Fibroblast of villous mesenchyme (primary cell): ENCODE results near the gene KIF5A. TPM values are rescaled to one million over a fixed set of nuclear protein-coding genes. Genes with fewer than 3 reads are reported as not detected.

Source experiments
- DNase-seq: peaks from one replicate; pipeline ENCODE4 v3.0.0-alpha.2; 2010; ENCODE audit warnings: low read depth
- H3K4me3 ChIP-seq: 2 replicates; pipeline ENCODE4 v1.5.1; 2011; ENCODE audit warnings: low read depth, mild to moderate bottlenecking, low read length
- total RNA-seq: library from RNA; depleted of rRNA; stranded (reverse); fragments of >200 nt; gene quantifications from 2 replicates; pipeline ENCODE4 v1.2.3, GENCODE V29; 2012
- TF ChIP-seq, protein P1 (sequence below): IDR thresholded peaks from 2 replicates; pipeline ENCODE4 v1.5.1; 2012; ENCODE audit warnings: low read depth, mild to moderate bottlenecking, low read length; ENCODE audit not compliant: insufficient read depth

Gene KIF5A
- total RNA-seq, 1 donor: 0.86 TPM

- H3K4me3 ChIP-seq: peak within 1 kb of the TSS; percentile 82
- DNase-seq: peak; percentile 53
- TF ChIP-seq, protein P1, sequence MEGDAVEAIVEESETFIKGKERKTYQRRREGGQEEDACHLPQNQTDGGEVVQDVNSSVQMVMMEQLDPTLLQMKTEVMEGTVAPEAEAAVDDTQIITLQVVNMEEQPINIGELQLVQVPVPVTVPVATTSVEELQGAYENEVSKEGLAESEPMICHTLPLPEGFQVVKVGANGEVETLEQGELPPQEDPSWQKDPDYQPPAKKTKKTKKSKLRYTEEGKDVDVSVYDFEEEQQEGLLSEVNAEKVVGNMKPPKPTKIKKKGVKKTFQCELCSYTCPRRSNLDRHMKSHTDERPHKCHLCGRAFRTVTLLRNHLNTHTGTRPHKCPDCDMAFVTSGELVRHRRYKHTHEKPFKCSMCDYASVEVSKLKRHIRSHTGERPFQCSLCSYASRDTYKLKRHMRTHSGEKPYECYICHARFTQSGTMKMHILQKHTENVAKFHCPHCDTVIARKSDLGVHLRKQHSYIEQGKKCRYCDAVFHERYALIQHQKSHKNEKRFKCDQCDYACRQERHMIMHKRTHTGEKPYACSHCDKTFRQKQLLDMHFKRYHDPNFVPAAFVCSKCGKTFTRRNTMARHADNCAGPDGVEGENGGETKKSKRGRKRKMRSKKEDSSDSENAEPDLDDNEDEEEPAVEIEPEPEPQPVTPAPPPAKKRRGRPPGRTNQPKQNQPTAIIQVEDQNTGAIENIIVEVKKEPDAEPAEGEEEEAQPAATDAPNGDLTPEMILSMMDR: no peak
Observed at GRCh38 chr12:57604454-57604991, 54.7 kb downstream of the KIF5A start, which contains the start of gene DTX3. DTX3 (plus strand) TSS chr12:57604824; CDS start chr12:57606518, 1,694 bp downstream.

DNA sequence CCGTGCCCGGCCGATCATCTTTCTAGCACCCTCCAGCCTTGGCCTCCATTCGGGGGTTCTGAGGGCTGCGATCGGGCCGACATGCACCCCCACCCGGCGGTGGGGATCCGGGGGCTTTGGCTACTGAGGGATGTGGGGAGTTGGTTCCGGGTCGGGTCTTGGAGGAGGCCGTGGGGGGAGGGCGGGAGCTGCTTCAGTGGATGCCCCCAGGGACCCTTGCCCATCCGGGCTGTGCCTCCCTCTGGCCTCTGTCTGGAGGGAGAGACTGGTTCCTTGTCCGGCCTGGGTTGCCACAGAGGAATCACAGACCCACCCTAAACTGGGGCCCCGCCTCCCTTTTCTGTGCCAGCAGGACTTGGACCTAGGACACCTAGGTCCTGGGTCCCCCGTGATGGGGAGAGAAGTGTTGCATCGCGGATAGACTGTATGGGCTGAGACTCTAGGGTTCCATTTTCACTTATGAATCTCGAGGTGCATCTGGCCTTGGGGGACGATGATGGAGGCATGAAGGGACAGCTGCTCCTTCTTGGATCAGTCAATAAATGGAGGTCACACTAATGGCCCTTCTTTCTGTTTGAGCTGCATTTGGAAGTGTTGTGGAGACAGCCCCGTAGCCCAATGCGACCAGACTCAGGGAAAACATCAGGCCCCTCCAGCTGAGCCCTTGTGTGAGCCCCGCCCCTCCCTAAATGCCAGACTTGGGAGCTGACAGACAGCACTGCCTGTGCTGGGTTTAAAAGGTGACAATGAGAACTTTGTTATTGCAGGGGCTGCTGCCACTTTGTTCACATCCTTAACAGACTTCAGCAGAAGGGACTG lies 55.4 kb downstream of the KIF5A start:
- TF ChIP-seq, protein P1: no peak
- no peak for DNase-seq
- H3K4me3 ChIP-seq: peak overlapping the region; percentile 82

DNA sequence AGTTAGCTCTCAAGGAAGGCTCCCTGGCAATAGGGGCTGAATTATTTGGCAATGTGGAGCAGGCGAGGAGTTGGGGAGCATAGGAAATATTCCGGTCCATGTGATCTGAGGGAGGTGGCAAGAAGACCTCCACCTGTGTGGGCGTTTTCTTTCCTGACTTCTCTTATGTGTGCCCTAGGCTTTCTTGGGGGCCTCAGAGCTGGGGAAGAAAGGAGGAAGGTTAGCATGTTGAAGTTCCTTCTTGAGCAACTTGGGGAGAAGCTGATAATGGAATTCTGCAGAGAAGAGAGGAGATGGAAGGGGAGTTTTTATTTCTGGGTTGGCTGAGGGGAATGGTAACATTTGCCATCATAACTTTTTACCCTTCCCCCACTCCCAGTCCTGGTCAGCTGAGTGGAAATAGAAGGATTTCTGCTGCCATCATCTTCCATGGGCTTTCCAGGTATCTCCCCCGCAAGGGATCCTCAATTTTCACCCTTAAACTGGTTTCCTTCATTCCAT lies 56.0 kb downstream of the KIF5A start:
- TF ChIP-seq, protein P1: no peak
- no peak for DNase-seq
- H3K4me3 ChIP-seq: peak overlapping the region; percentile 82

GRCh38 chr12:57606399-57606798 lies 56.6 kb downstream of the KIF5A start:
- DNase-seq: no peak
- TF ChIP-seq, protein P1: no peak
- no peak overlapping the region for H3K4me3 ChIP-seq

DNA sequence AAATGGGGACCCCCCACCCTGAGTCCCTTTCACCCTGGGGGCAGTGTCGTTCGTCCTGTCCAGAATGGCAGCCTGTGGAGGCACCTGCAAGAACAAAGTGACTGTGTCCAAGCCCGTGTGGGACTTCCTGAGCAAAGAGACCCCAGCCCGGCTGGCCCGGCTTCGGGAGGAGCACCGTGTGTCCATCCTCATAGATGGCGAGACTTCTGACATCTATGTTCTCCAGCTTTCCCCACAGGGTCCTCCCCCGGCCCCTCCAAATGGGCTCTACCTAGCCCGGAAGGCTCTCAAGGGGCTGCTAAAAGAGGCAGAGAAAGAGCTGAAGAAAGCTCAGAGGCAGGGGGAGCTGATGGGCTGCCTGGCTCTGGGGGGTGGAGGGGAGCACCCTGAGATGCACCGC lies 57.0 kb downstream of the KIF5A start:
- TF ChIP-seq, protein P1: no peak
- H3K4me3 ChIP-seq: no peak overlapping the region
- no peak for DNase-seq

DNA sequence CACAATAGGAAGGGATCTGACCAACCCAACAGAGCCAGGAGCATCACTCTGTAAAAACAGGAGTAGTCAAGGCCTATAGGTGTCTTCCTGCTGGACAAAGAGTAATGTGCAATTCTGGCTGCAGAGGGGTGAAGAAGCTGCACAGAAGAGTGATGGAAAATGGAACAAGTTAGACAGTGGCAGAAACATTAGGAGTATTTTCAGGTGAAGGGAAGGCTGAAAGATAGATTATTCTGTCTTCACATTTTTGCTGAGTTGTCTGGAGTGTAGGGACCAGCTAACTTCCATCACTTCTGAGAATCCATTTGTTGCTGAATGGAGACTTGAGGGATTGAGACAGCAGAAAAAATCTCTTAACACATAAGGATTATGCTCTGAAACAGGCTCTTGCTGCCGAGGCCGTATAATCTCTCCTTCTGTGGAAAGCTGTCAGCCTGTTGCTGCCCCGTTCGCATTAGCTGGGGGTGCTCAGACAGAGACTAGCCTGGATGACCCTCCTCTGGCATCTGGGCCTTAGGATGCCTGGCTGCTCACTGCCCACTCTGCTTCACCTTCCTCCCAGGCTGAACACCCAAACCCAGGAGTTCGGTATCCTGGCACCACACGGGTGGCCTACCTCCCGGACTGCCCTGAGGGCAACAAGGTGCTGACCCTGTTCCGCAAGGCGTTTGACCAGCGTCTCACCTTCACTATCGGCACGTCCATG lies 58.3 kb downstream of the KIF5A start:
- TF ChIP-seq, protein P1: no peak
- no peak for DNase-seq
- H3K4me3 ChIP-seq: no peak overlapping the region
